GM23248 (cell line): Measurements from ENCODE around the gene PPP1CB.

Source experiments
- EZH2 ChIP-seq: fragments of 200-600 bp; sonication (generic); IDR thresholded peaks from 2 replicates; pipeline ENCODE4 v1.6.1; 2018; ENCODE audit warnings: antibody characterized with exemption, mild to moderate bottlenecking; ENCODE audit not compliant: insufficient read depth, poor library complexity, severe bottlenecking
- EZH2phosphoT487 ChIP-seq: fragments of 200-600 bp; sonication (generic); IDR thresholded peaks from 2 replicates; pipeline ENCODE4 v1.6.1; 2018; ENCODE audit warnings: antibody characterized with exemption, moderate library complexity, mild to moderate bottlenecking, low read depth; ENCODE audit not compliant: insufficient read depth

DNA sequence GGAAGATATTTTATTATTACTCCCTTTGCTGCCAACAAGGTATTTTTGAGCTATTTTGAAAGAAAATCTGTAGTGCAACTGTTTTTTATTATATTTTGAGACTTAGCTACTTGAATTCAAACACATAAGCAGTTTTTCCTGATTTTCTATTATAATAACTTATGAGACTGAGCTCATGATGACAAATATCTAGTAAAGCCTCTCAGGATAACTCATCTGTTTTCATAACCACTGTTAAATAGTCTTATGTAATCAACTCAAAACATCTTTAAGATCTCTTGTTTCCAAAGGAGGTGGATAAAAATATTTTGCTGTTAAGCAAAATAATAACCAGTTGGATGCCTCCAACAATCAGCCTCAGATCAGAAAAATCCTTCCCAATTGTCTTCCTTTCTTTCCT lies 21.9 kb upstream of the PPP1CB start:
- TF ChIP-seq EZH2 (no peak), EZH2phosphoT487 (no peak)
